Activated T-cell treated with anti-CD3 and anti-CD28 coated beads, Interleukin-2, amount 50 U/mL, for 4 hours (primary cell): ENCODE data around the gene IRAG1. TPM values are rescaled to one million over a fixed set of nuclear protein-coding genes. Genes with fewer than 3 reads are reported as not detected.
"Not testable (repeated sequence)": the region's sequence is repeated elsewhere in the genome, so short reads cannot be mapped to it uniquely, and the experiment has no call there.

ENCODE experiments used
- ATAC-seq, 2 donors: fragments of 200-7000 bp; cut with Tn5 transposase; one replicate each; pipeline ENCODE4 v1.10.0; 2021
- DNase-seq: peaks from one replicate; pipeline ENCODE4 v3.0.0-alpha.2; 2020
- H3K27me3 Mint-ChIP-seq: one replicate; pipeline ENCODE4 v1.8.0; 2021; ENCODE audit warnings: low read depth, mixed read lengths
- H3K36me3 Mint-ChIP-seq: one replicate; pipeline ENCODE4 v1.8.0; 2022; ENCODE audit warnings: mixed read lengths; ENCODE audit not compliant: insufficient read depth
- H3K4me1 Mint-ChIP-seq: one replicate; pipeline ENCODE4 v1.8.0; 2021; ENCODE audit warnings: low read depth, mixed read lengths
- H3K4me3 Mint-ChIP-seq: one replicate; pipeline ENCODE4 v1.8.0; 2021; ENCODE audit warnings: mild to moderate bottlenecking, moderate library complexity, mixed read lengths
- H3K9me3 Mint-ChIP-seq: one replicate; pipeline ENCODE4 v1.8.0; 2021; ENCODE audit warnings: mixed read lengths
- total RNA-seq, 3 donors: library from RNA; stranded (reverse); gene quantifications; one replicate each; pipeline ENCODE4 v1.2.1, GENCODE V29; 2021

IRAG1 gene
- total RNA-seq, 3 donors from 2014 or later = 0.08 to 0.14 (median 0.08) TPM

- ATAC-seq = no peak
- no peak for DNase-seq
- H3K4me1 Mint-ChIP-seq = no peaks in the 10 kb centered on the region
- H3K36me3 Mint-ChIP-seq = no peaks in the 10 kb centered on the region
- no peak overlapping the region for H3K4me3 Mint-ChIP-seq
- no peaks in the 10 kb centered on the region for H3K9me3 Mint-ChIP-seq
- peaks cover 2% of the 10 kb centered on the region for H3K27me3 Mint-ChIP-seq
These were observed 7.2 kb downstream of the IRAG1 start for GRCh38 chr11:10686311-10686710.

GRCh38 chr11:10683429-10683828, 10.1 kb downstream of the IRAG1 start:
- no peak overlapping the region for H3K4me3 Mint-ChIP-seq
- DNase-seq = no peak
- peaks cover 7% of the 10 kb centered on the region for H3K27me3 Mint-ChIP-seq
- no peak for ATAC-seq
- no peaks in the 10 kb centered on the region for H3K4me1 Mint-ChIP-seq
- H3K36me3 Mint-ChIP-seq = no peaks in the 10 kb centered on the region
- H3K9me3 Mint-ChIP-seq = no peaks in the 10 kb centered on the region

- DNase-seq (no peak), ATAC-seq (no peak)
- Mint-ChIP-seq H3K4me3 (no peak overlapping the region), H3K4me1 (no peaks in the 10 kb centered on the region), H3K36me3 (no peaks in the 10 kb centered on the region), H3K27me3 (peaks cover 25% of the 10 kb centered on the region), H3K9me3 (no peaks in the 10 kb centered on the region)
These were observed 12.5 kb downstream of the IRAG1 start for GRCh38 chr11:10680956-10681487.

GRCh38 chr11:10680279-10680678, 13.3 kb downstream of the IRAG1 start:
- DNase-seq, ATAC-seq, H3K36me3 Mint-ChIP-seq: not testable (repeated sequence)

GRCh38 chr11:10679644-10680043, 13.9 kb downstream of the IRAG1 start:
- Mint-ChIP-seq H3K27me3 (peaks cover 33% of the 10 kb centered on the region), H3K9me3 (no peaks in the 10 kb centered on the region), H3K4me3 (no peak overlapping the region), H3K4me1 (no peaks in the 10 kb centered on the region), H3K36me3 (no peaks in the 10 kb centered on the region)
- DNase-seq = no peak
- no peak for ATAC-seq

More at GRCh38 chr11:10680279-10680678, 13.3 kb downstream of the IRAG1 start:
- H3K27me3 Mint-ChIP-seq = peaks cover 31% of the 10 kb centered on the region
- H3K9me3 Mint-ChIP-seq, H3K4me1 Mint-ChIP-seq, H3K4me3 Mint-ChIP-seq: not testable (repeated sequence)

GRCh38 chr11:10678101-10678500, 15.5 kb downstream of the IRAG1 start:
- ATAC-seq = no peak
- H3K27me3 Mint-ChIP-seq = peaks cover 46% of the 10 kb centered on the region
- no peaks in the 10 kb centered on the region for H3K9me3 Mint-ChIP-seq
- no peak for DNase-seq
- no peak overlapping the region for H3K4me3 Mint-ChIP-seq
- no peaks in the 10 kb centered on the region for H3K36me3 Mint-ChIP-seq
- peaks cover 2% of the 10 kb centered on the region for H3K4me1 Mint-ChIP-seq

- no peaks in the 10 kb centered on the region for H3K9me3 Mint-ChIP-seq
- H3K4me3 Mint-ChIP-seq = no peak overlapping the region
- ATAC-seq = no peak
- H3K4me1 Mint-ChIP-seq = peaks cover 2% of the 10 kb centered on the region
- no peak for DNase-seq
- H3K36me3 Mint-ChIP-seq = no peaks in the 10 kb centered on the region
- peaks cover 46% of the 10 kb centered on the region for H3K27me3 Mint-ChIP-seq
These were observed 16.6 kb downstream of the IRAG1 start for GRCh38 chr11:10676919-10677318.

- Mint-ChIP-seq H3K36me3 (no peaks in the 10 kb centered on the region), H3K27me3 (peaks cover 46% of the 10 kb centered on the region), H3K9me3 (no peaks in the 10 kb centered on the region), H3K4me1 (peaks cover 2% of the 10 kb centered on the region), H3K4me3 (no peak overlapping the region)
- DNase-seq (no peak), ATAC-seq (no peak)
These were observed 18.6 kb downstream of the IRAG1 start for GRCh38 chr11:10674911-10675440.

- no peak overlapping the region for H3K4me3 Mint-ChIP-seq
- H3K36me3 Mint-ChIP-seq = no peaks in the 10 kb centered on the region
- no peaks in the 10 kb centered on the region for H3K9me3 Mint-ChIP-seq
- H3K27me3 Mint-ChIP-seq = peaks cover 46% of the 10 kb centered on the region
- ATAC-seq (peak in 1 of 2 donors; percentile 18), DNase-seq (no peak)
- peaks cover 2% of the 10 kb centered on the region for H3K4me1 Mint-ChIP-seq
These were observed 19.1 kb downstream of the IRAG1 start for GRCh38 chr11:10674440-10674855.

- DNase-seq = no peak
- Mint-ChIP-seq H3K4me3 (no peak overlapping the region), H3K9me3 (no peaks in the 10 kb centered on the region), H3K36me3 (no peaks in the 10 kb centered on the region), H3K4me1 (peaks cover 2% of the 10 kb centered on the region), H3K27me3 (peaks cover 40% of the 10 kb centered on the region)
- no peak for ATAC-seq
These were observed 20.0 kb downstream of the IRAG1 start for GRCh38 chr11:10673501-10674062.

GRCh38 chr11:10670099-10670498, 23.5 kb downstream of the IRAG1 start:
- DNase-seq = no peak
- peaks cover 2% of the 10 kb centered on the region for H3K4me1 Mint-ChIP-seq
- no peak for ATAC-seq
- no peak overlapping the region for H3K4me3 Mint-ChIP-seq
- H3K9me3 Mint-ChIP-seq = no peaks in the 10 kb centered on the region
- peaks cover 18% of the 10 kb centered on the region for H3K27me3 Mint-ChIP-seq
- H3K36me3 Mint-ChIP-seq = no peaks in the 10 kb centered on the region

GRCh38 chr11:10669258-10670033, 24.1 kb downstream of the IRAG1 start:
- H3K9me3 Mint-ChIP-seq = no peaks in the 10 kb centered on the region
- peaks cover 14% of the 10 kb centered on the region for H3K27me3 Mint-ChIP-seq
- no peak for DNase-seq
- H3K4me1 Mint-ChIP-seq = peaks cover 2% of the 10 kb centered on the region
- H3K4me3 Mint-ChIP-seq = no peak overlapping the region
- no peak for ATAC-seq
- H3K36me3 Mint-ChIP-seq = no peaks in the 10 kb centered on the region

- no peaks in the 10 kb centered on the region for H3K4me1 Mint-ChIP-seq
- no peak overlapping the region for H3K4me3 Mint-ChIP-seq
- no peaks in the 10 kb centered on the region for H3K9me3 Mint-ChIP-seq
- peaks cover 3% of the 10 kb centered on the region for H3K27me3 Mint-ChIP-seq
- ATAC-seq = no peak
- no peaks in the 10 kb centered on the region for H3K36me3 Mint-ChIP-seq
- no peak for DNase-seq
These were observed 26.1 kb downstream of the IRAG1 start for GRCh38 chr11:10667521-10667885.

- DNase-seq (no peak), ATAC-seq (no peak)
- Mint-ChIP-seq H3K27me3 (peaks cover 3% of the 10 kb centered on the region), H3K36me3 (no peaks in the 10 kb centered on the region), H3K4me3 (no peak overlapping the region), H3K4me1 (no peaks in the 10 kb centered on the region), H3K9me3 (no peaks in the 10 kb centered on the region)
These were observed 26.7 kb downstream of the IRAG1 start for GRCh38 chr11:10666556-10667520.
